Subcutaneous adipose tissue (tissue), 4 donors: ENCODE data around the gene INMT. TPM values are rescaled to one million over a fixed set of nuclear protein-coding genes. Genes with fewer than 3 reads are reported as not detected.

Source experiments
- CTCF ChIP-seq: fragments of 450-650 bp; IDR thresholded peaks from one replicate; pipeline ENCODE4 v1.5.1; 2016; ENCODE audit warnings: low read depth, mild to moderate bottlenecking, control low read depth, antibody characterized with exemption, moderate library complexity
- total RNA-seq, 4 donors: library from RNA; depleted of rRNA; stranded (reverse); fragments of >200 nt; gene quantifications; one replicate each; pipeline ENCODE4 v1.1.0, GENCODE V29; 2016

The INMT gene
- total RNA-seq, 4 donors from 2014 or later: 1.4 to 30.1 (median 10.9) TPM

- TF ChIP-seq CTCF: no peak
These were observed 44.3 kb upstream of the INMT start for GRCh38 chr7:30707391-30708357.

- no peak for TF ChIP-seq CTCF
These were observed 43.5 kb upstream of the INMT start for GRCh38 chr7:30708412-30708811.

GRCh38 chr7:30708983-30709382 lies 43.0 kb upstream of the INMT start:
- TF ChIP-seq CTCF: no peak

- TF ChIP-seq CTCF: no peak
These were observed 42.4 kb upstream of the INMT start for GRCh38 chr7:30709549-30709948.

- no peak for TF ChIP-seq CTCF
These were observed 41.3 kb upstream of the INMT start for GRCh38 chr7:30710669-30711068.

GRCh38 chr7:30713392-30713791 lies 38.5 kb upstream of the INMT start:
- TF ChIP-seq CTCF: no peak

GRCh38 chr7:30714129-30714528 lies 37.8 kb upstream of the INMT start:
- no peak for TF ChIP-seq CTCF
